Peyer's patch (tissue), 4 donors: Measurements from ENCODE around the gene RHBDL3. TPM values are rescaled to one million over a fixed set of nuclear protein-coding genes. Genes with fewer than 3 reads are reported as not detected.

Source experiments
- DNase-seq, 3 donors: peaks; one replicate each; pipeline ENCODE4 v3.0.0-alpha.2; 2017 to 2019
- H3K27ac ChIP-seq, 4 donors: fragments of 200-600 bp; sonication (generic); one replicate each; pipeline ENCODE4 v1.5.1; 2016 to 2019
- H3K27me3 ChIP-seq, 2 donors: fragments of 200-600 bp; sonication (generic); one replicate each; pipeline ENCODE4 v1.5.1; 2019
- H3K36me3 ChIP-seq, 3 donors: fragments of 200-600 bp; sonication (generic); one replicate each; pipeline ENCODE4 v1.5.1; 2016 to 2019
- H3K4me1 ChIP-seq, 4 donors: fragments of 200-600 bp; sonication (generic); one replicate each; pipeline ENCODE4 v1.5.1; 2016 to 2019
- H3K4me3 ChIP-seq, 4 donors: fragments of 200-600 bp; sonication (generic); 1 replicate in 3 of 4; 2 replicates in 1 of 4; pipeline ENCODE4 v1.5.1; 2016 to 2019; ENCODE audit warnings: mild to moderate bottlenecking in 1 of 4
- H3K9me3 ChIP-seq, 4 donors: fragments of 200-600 bp; sonication (generic); one replicate each; pipeline ENCODE4 v1.5.1; 2016 to 2019; ENCODE audit warnings: mild to moderate bottlenecking in 1 of 4
- POLR2A ChIP-seq, 2 donors: fragments of 450-650 bp; IDR thresholded peaks; one replicate each; pipeline ENCODE4 v1.5.1; 2017; ENCODE audit warnings: antibody characterized with exemption in 2 of 2, mild to moderate bottlenecking in 2 of 2, moderate library complexity in 2 of 2
- small RNA-seq, 2 donors: library from RNA; depleted of rRNA; stranded (forward); fragments of <200 nt; gene quantifications; one replicate each; pipeline ENCODE3, GENCODE V24; 2016
- total RNA-seq, 4 donors: library from RNA; depleted of rRNA; stranded (reverse); fragments of >200 nt; gene quantifications; one replicate each; pipeline ENCODE4 v1.1.0, GENCODE V29; 2016
- TF ChIP-seq, protein P1 (sequence below), 6 experiments: fragments of 450-650 bp in 4 of 6; fragments of 200-600 bp in 2 of 6; sonication (generic) in 1 of 6; IDR thresholded peaks; one replicate each; pipeline ENCODE4 v1.5.1; 2017 to 2019; ENCODE audit warnings: antibody characterized with exemption in 6 of 6, mild to moderate bottlenecking in 3 of 6, moderate library complexity in 1 of 6

The RHBDL3 gene
- total RNA-seq, 4 donors from 2014 or later = 0.28 to 0.40 TPM; not detected in 2

DNA sequence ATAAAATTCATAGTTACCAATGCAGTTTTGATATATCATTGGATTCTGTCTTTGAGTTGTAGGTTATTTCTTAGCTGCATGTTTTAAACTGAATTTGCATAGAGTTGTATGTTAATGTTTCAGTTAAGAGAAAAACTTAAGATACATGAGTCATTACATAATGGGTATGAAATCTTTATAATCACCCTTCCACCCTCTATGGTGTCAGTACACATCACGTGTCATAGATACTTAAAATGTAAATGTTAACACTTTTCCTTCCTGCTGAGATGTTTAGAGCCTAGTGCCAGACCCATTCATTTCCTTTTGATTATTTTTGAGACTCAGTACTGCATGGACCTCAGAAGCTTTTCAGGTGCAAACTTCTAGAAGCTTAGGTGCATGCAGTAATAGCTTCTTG, 104.8 kb downstream of the RHBDL3 start:
- H3K4me3 ChIP-seq = no peak overlapping the region
- TF ChIP-seq, protein P1, sequence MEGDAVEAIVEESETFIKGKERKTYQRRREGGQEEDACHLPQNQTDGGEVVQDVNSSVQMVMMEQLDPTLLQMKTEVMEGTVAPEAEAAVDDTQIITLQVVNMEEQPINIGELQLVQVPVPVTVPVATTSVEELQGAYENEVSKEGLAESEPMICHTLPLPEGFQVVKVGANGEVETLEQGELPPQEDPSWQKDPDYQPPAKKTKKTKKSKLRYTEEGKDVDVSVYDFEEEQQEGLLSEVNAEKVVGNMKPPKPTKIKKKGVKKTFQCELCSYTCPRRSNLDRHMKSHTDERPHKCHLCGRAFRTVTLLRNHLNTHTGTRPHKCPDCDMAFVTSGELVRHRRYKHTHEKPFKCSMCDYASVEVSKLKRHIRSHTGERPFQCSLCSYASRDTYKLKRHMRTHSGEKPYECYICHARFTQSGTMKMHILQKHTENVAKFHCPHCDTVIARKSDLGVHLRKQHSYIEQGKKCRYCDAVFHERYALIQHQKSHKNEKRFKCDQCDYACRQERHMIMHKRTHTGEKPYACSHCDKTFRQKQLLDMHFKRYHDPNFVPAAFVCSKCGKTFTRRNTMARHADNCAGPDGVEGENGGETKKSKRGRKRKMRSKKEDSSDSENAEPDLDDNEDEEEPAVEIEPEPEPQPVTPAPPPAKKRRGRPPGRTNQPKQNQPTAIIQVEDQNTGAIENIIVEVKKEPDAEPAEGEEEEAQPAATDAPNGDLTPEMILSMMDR (IDR thresholded peaks at IDR 0.05) = no peak
- TF ChIP-seq POLR2A (IDR thresholded peaks at IDR 0.05) = no peak
- no peaks in the 10 kb centered on the region for H3K4me1 ChIP-seq
- H3K9me3 ChIP-seq = no peaks in the 10 kb centered on the region
- peaks cover 7 to 93% (median 9%) of the 10 kb centered on the region in 3 donors for H3K36me3 ChIP-seq
- no peak for DNase-seq
- H3K27me3 ChIP-seq = no peaks in the 10 kb centered on the region
- no peak overlapping the region for H3K27ac ChIP-seq

Small RNA genes lying within 50 kb of the gene (small RNA-seq; reads per million reads assigned to genes)
- 0 to 0.25 reads per million in 2 donors for gene UBL5P2

Other genes with a start within 250 kb of the RHBDL3 start
- 10 to 100 TPM; 31.4 to 54.9 (median 47.7) TPM for gene RHOT1, start 123.3 kb upstream of the RHBDL3 start, total RNA-seq
- gene C17orf75, start 76.3 kb downstream of the RHBDL3 start, total RNA-seq = 10 to 100 TPM in 3 of 4 donors, 1 to 10 TPM in 1; 7.4 to 21.6 (median 14.3) TPM
- 100 to 1,000 TPM; 139 to 234 (median 184) TPM for gene ZNF207, start 84.3 kb downstream of the RHBDL3 start, total RNA-seq
- gene PSMD11, start 178.7 kb downstream of the RHBDL3 start, total RNA-seq = 10 to 100 TPM; 33.2 to 74.3 (median 52.5) TPM
- 1 to 10 TPM in 2 of 4 donors, under 1 TPM in 1, not detected in 1; 0.88 to 1.9 (median 1.2) TPM for gene CDK5R1, start 221.2 kb downstream of the RHBDL3 start, total RNA-seq